H1 (cell line): Measurements from ENCODE around the gene WDR7. TPM values are rescaled to one million over a fixed set of nuclear protein-coding genes. Genes with fewer than 3 reads are reported as not detected.

Experiments used
- CTCF ChIA-PET: fragments of 300-600 bp; sonication (Branson Sonifier 250); formaldehyde crosslinking; loops from one replicate; lab custom pipeline; 2021; ENCODE audit not compliant: partially characterized antibody; lab: Charles Lee
- POLR2A ChIA-PET: fragments of 300-600 bp; sonication (Branson Sonifier 250); formaldehyde crosslinking; loops from one replicate; lab custom pipeline; 2021; ENCODE audit warnings: inconsistent platforms; ENCODE audit not compliant: partially characterized antibody; lab: Charles Lee
- DNase-seq, 2 experiments: peaks; one replicate each; pipeline versions ENCODE4 v3.0.0 to v3.0.0-alpha.2; 2010 to 2022; ENCODE audit warnings: low spot score in 2 of 2, low read depth in 1 of 2, mixed read lengths in 1 of 2
- FAIRE-seq: peaks from 2 replicates; lab custom pipeline; 2011; peaks lifted over from hg19 to GRCh38; lab: Jason Lieb, UNC
- H2AFZ ChIP-seq: 2 replicates; pipeline ENCODE4 v1.8.1; 2012; ENCODE audit warnings: low read length, inconsistent platforms
- H2AK5ac ChIP-seq: 2 replicates; pipeline ENCODE4 v1.6.1; 2013; ENCODE audit warnings: low read depth, low read length
- H2BK120ac ChIP-seq: replicated peaks from 2 replicates; pipeline ENCODE3; 2013; ENCODE audit warnings: low read depth, low read length, inconsistent platforms
- H2BK12ac ChIP-seq: 2 replicates; pipeline ENCODE4 v1.6.1; 2013; ENCODE audit warnings: low read depth, low read length
- H2BK15ac ChIP-seq: 2 replicates; pipeline ENCODE4 v1.6.1; 2013; ENCODE audit warnings: low read length
- H2BK20ac ChIP-seq: 2 replicates; pipeline ENCODE4 v1.6.1; 2013; ENCODE audit warnings: low read length
- H2BK5ac ChIP-seq: 2 replicates; pipeline ENCODE4 v1.6.1; 2013; ENCODE audit warnings: low read depth, low read length
- H3K14ac ChIP-seq: 2 replicates; pipeline ENCODE4 v1.6.1; 2013; ENCODE audit warnings: inconsistent platforms; ENCODE audit not compliant: insufficient read length
- H3K18ac ChIP-seq: 2 replicates; pipeline ENCODE4 v1.6.1; 2013; ENCODE audit warnings: low read length; ENCODE audit errors: extremely low read depth
- H3K23ac ChIP-seq: 2 replicates; pipeline ENCODE4 v1.6.1; 2013; ENCODE audit warnings: inconsistent platforms; ENCODE audit not compliant: insufficient read length
- H3K23me2 ChIP-seq: 2 replicates; pipeline ENCODE4 v1.6.1; 2013; ENCODE audit warnings: low read depth, low read length
- H3K27ac ChIP-seq: 2 replicates; pipeline ENCODE4 v1.6.1; 2011; ENCODE audit warnings: low read depth, low read length, inconsistent platforms
- H3K27me3 ChIP-seq, 4 experiments: replicated peaks in 1 of 4; 1 replicate in 1 of 4; 2 replicates in 3 of 4; pipeline versions ENCODE4 v1.6.1 to v1.8.1; 2011 to 2013; ENCODE audit warnings: low read length in 3 of 4, mild to moderate bottlenecking in 3 of 4, inconsistent platforms in 2 of 4, mixed read lengths in 2 of 4, moderate library complexity in 1 of 4; ENCODE audit not compliant: control insufficient read depth in 3 of 4, insufficient read depth in 3 of 4; ENCODE audit errors: extremely low read depth in 1 of 4
- H3K36me3 ChIP-seq, 4 experiments: 2 replicates each; pipeline versions ENCODE4 v1.6.1 to v1.8.1; 2011 to 2013; ENCODE audit warnings: mild to moderate bottlenecking in 4 of 4, low read length in 3 of 4, moderate library complexity in 2 of 4, control low read depth in 1 of 4, inconsistent platforms in 1 of 4; ENCODE audit not compliant: insufficient read depth in 4 of 4, control insufficient read depth in 2 of 4
- H3K4ac ChIP-seq: replicated peaks from 2 replicates; pipeline ENCODE3; 2013; ENCODE audit warnings: low read length, low read depth, mixed read lengths, inconsistent platforms; ENCODE audit not compliant: insufficient read length
- H3K4me1 ChIP-seq, 4 experiments: replicated peaks in 1 of 4; 1 replicate in 1 of 4; 2 replicates in 3 of 4; pipeline versions ENCODE4 v1.6.1 to v1.8.1; 2011 to 2013; ENCODE audit warnings: low read length in 3 of 4, inconsistent platforms in 2 of 4, mixed read lengths in 1 of 4; ENCODE audit not compliant: insufficient read depth in 4 of 4, control insufficient read depth in 3 of 4
- H3K4me2 ChIP-seq, 2 experiments: 2 replicates each; pipeline versions ENCODE4 v1.6.1 to v1.8.1; 2011 to 2013; ENCODE audit warnings: low read depth in 2 of 2, low read length in 2 of 2, control low read depth in 1 of 2, inconsistent platforms in 1 of 2, mild to moderate bottlenecking in 1 of 2; ENCODE audit not compliant: insufficient read depth in 1 of 2
- H3K4me3 ChIP-seq, 4 experiments: fragments of 200-600, 300-600 bp in 1 of 4; sonication (generic), shearing (Covaris generic), sonication (Bioruptor Twin) in 1 of 4; 2 replicates each; pipeline versions ENCODE4 v1.5.1 to v1.8.1; 2011 to 2016; ENCODE audit warnings: low read length in 4 of 4, low read depth in 3 of 4, control low read depth in 2 of 4, inconsistent platforms in 2 of 4, mild to moderate bottlenecking in 2 of 4, mixed read lengths in 1 of 4, moderate library complexity in 1 of 4; ENCODE audit not compliant: insufficient read depth in 2 of 4; ENCODE audit errors: extremely low read depth in 1 of 4
- H3K56ac ChIP-seq: replicated peaks from 2 replicates; pipeline ENCODE3; 2013; ENCODE audit warnings: low read depth, mild to moderate bottlenecking, mixed read lengths, low read length, inconsistent platforms; ENCODE audit not compliant: insufficient read length
- H3K79me1 ChIP-seq: 2 replicates; pipeline ENCODE4 v1.6.1; 2013; ENCODE audit warnings: low read depth, low read length, control low read depth
- H3K79me2 ChIP-seq, 2 experiments: 2 replicates each; pipeline versions ENCODE4 v1.6.1 to v1.8.1; 2012 to 2013; ENCODE audit warnings: low read length in 2 of 2, mild to moderate bottlenecking in 2 of 2, inconsistent platforms in 1 of 2; ENCODE audit not compliant: insufficient read depth in 2 of 2, control insufficient read depth in 1 of 2
- H3K9ac ChIP-seq, 4 experiments: replicated peaks in 1 of 4; 1 replicate in 1 of 4; 2 replicates in 3 of 4; pipeline versions ENCODE4 v1.6.1 to v1.8.1; 2011 to 2013; ENCODE audit warnings: low read depth in 3 of 4, low read length in 3 of 4, control low read depth in 2 of 4, mild to moderate bottlenecking in 2 of 4, moderate library complexity in 2 of 4, inconsistent platforms in 1 of 4; ENCODE audit errors: extremely low read depth in 1 of 4
- H3K9me3 ChIP-seq, 2 experiments: 2 replicates each; pipeline versions ENCODE4 v1.6.1 to v1.8.1; 2012 to 2013; ENCODE audit warnings: mild to moderate bottlenecking in 2 of 2, moderate library complexity in 2 of 2, control low read depth in 1 of 2, inconsistent platforms in 1 of 2, low read depth in 1 of 2, low read length in 1 of 2, mixed read lengths in 1 of 2; ENCODE audit not compliant: insufficient read depth in 2 of 2
- H4K20me1 ChIP-seq, 2 experiments: replicated peaks in 1 of 2; 2 replicates each; pipeline versions ENCODE3 to v1.8.1; 2011 to 2013; ENCODE audit warnings: inconsistent platforms in 2 of 2, low read length in 2 of 2, mild to moderate bottlenecking in 1 of 2; ENCODE audit not compliant: insufficient read depth in 2 of 2, control insufficient read depth in 1 of 2
- H4K5ac ChIP-seq: 2 replicates; pipeline ENCODE4 v1.6.1; 2013; ENCODE audit warnings: low read length, low read depth, mixed read lengths, inconsistent platforms; ENCODE audit not compliant: insufficient read length
- H4K8ac ChIP-seq: 2 replicates; pipeline ENCODE4 v1.8.0; 2013; ENCODE audit warnings: mild to moderate bottlenecking, moderate library complexity, low read length, inconsistent platforms; ENCODE audit not compliant: insufficient read depth; ENCODE audit errors: extremely low read depth
- H4K91ac ChIP-seq: replicated peaks from 2 replicates; pipeline ENCODE3; 2013; ENCODE audit warnings: low read length, mixed read lengths, inconsistent platforms; ENCODE audit not compliant: insufficient read length
- CBX8 ChIP-seq: fragments of 300-800, 300-1000 bp; sonication (generic); IDR thresholded peaks from 2 replicates; pipeline ENCODE4 v1.7.1; 2016; ENCODE audit warnings: low read depth, low read length, borderline replicate concordance
- WGBS, 2 experiments: shearing (Covaris generic) in 1 of 2; methylation state at CpG; one replicate each; pipeline versions ENCODE4 v1.1.6 to v1.1.7; 2013 to 2015; ENCODE audit warnings: low lambda C conversion rate in 2 of 2, mixed read lengths in 2 of 2, inconsistent platforms in 1 of 2, low coverage in 1 of 2, missing lambda C conversion rate in 1 of 2; ENCODE audit not compliant: insufficient replicate concordance in 2 of 2, insufficient coverage in 1 of 2, insufficient read length in 1 of 2; ENCODE audit errors: extremely low coverage in 1 of 2, missing lambda C conversion rate in 1 of 2; 5-methylcytosine and 5-hydroxymethylcytosine counted together
- polyA plus RNA-seq, 7 experiments: library from polyadenylated mRNA; depleted of rRNA in 3 of 7; stranded (reverse) in 5 of 7; unstranded in 2 of 7; fragments of >200 nt in 5 of 7; fragments of 200-250 nt in 2 of 7; gene quantifications; 1 replicate in 5 of 7; 2 replicates in 1 of 7; 4 replicates in 1 of 7; pipeline versions ENCODE4 v1.2.1 to v1.2.3, GENCODE V29; 2011 to 2013; ENCODE audit warnings: missing spikeins in 2 of 7, mixed read lengths in 2 of 7
- total RNA-seq: library from RNA; stranded (reverse); fragmentation: NEBNext Ultra II Directional; extraction: Animal tissue kit (Norgen Biotek cat#: 25700); gene quantifications from 2 replicates; pipeline ENCODE4 v1.2.1, GENCODE V29; 2021

WDR7 gene
- total and polyA plus RNA-seq, 2 of the 8 experiments (the other 6 are each of a cell fraction or from before 2014, with no cell fraction given), result 5.5 to 15.2 TPM

DNA sequence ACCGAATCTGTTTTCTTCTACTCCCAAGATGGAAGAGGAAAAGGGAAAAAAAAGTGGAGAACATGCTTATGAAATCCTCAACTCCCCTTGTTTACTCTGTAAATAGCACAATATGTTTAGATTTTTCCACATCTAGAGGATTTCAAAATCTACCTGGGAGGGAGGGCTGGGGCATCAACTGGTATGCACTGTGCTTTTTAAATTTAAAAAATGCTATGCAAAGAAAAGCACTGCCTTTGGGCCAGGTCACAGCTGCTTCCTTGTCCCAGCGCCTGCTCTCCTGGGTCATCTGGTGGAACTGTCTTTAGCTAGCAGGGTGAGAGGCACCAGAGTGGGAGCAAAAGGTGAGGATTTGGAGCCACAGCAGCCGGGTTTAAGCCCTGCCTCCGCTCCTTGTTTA is 407.6 kb downstream of the WDR7 start:
- no peaks in the 10 kb centered on the region for H3K79me2 ChIP-seq
- ChIA-PET CTCF (interaction anchor here (0.9 kb wide), 1 partner anchor 15 kb away, joined by 3 read pairs; no protein-coding TSS in a partner anchor), POLR2A (no interaction called here)
- H3K14ac ChIP-seq, result no peak overlapping the region
- H3K4ac ChIP-seq, result no peak overlapping the region
- H3K23me2 ChIP-seq, result no peaks in the 10 kb centered on the region
- 91% methylated on average over 4 of the region's 4 CpGs; no CpG with 5 or more reads in 1 of the 2 experiments for WGBS, 2 experiments
- H3K9ac ChIP-seq, result no peak overlapping the region
- no peak overlapping the region for H2BK12ac ChIP-seq
- H2AFZ ChIP-seq, result no peak overlapping the region
- no peak overlapping the region for H4K91ac ChIP-seq
- H2BK15ac ChIP-seq, result no peak overlapping the region
- H4K20me1 ChIP-seq, result no peaks in the 10 kb centered on the region
- H2BK5ac ChIP-seq, result no peak overlapping the region
- no peak for TF ChIP-seq CBX8
- no peak overlapping the region for H3K18ac ChIP-seq
- no peak overlapping the region for H3K4me2 ChIP-seq
- DNase-seq (no peak), FAIRE-seq (no peak)
- no peak overlapping the region for H3K27ac ChIP-seq
- no peak overlapping the region; the same call in 1 of the 2 replicates for H4K8ac ChIP-seq
- no peak overlapping the region for H2BK120ac ChIP-seq
- no peak overlapping the region for H2AK5ac ChIP-seq
- no peak overlapping the region for H3K23ac ChIP-seq
- peaks cover 0 to 8% (median 0%) of the 10 kb centered on the region in 4 experiments; a peak in 1 of 7 replicates for H3K4me1 ChIP-seq
- H3K27me3 ChIP-seq, result no peaks in the 10 kb centered on the region
- no peak overlapping the region for H4K5ac ChIP-seq
- H3K36me3 ChIP-seq, result no peaks in the 10 kb centered on the region
- H2BK20ac ChIP-seq, result no peak overlapping the region
- H3K56ac ChIP-seq, result no peak overlapping the region
- H3K9me3 ChIP-seq, result no peaks in the 10 kb centered on the region; a peak in 1 of 4 replicates
- no peaks in the 10 kb centered on the region for H3K79me1 ChIP-seq
- no peak overlapping the region for H3K4me3 ChIP-seq
